SK-N-SH (cell line): Measurements from ENCODE around the gene TDG. TPM values are rescaled to one million over a fixed set of nuclear protein-coding genes. Genes with fewer than 3 reads are reported as not detected.

ENCODE experiments used
- CTCF ChIA-PET: fragments of 300-600, 350-600 bp; formaldehyde crosslinking; extraction: SDS; loops from one replicate; lab custom pipeline; 2021; lab: Yijun Ruan, JAX
- POLR2A ChIA-PET: fragments of 350-600 bp; sonication (Branson Sonifier 250); formaldehyde crosslinking; extraction: SDS; loops from one replicate; lab custom pipeline; 2020; ENCODE audit warnings: antibody characterized with exemption, inconsistent platforms; lab: Yijun Ruan, JAX
- DNase-seq: peaks from one replicate; pipeline ENCODE4 v3.0.0; 2012
- H2AFZ ChIP-seq: fragments of 200-600 bp; sonication (generic); 2 replicates; pipeline ENCODE4 v1.8.1; 2016; ENCODE audit warnings: antibody characterized with exemption, mild to moderate bottlenecking, low read depth
- H3F3A ChIP-seq: fragments of 200-600 bp; sonication (generic); replicated peaks from 2 replicates; pipeline ENCODE3; 2016; ENCODE audit warnings: antibody characterized with exemption, mild to moderate bottlenecking; ENCODE audit not compliant: insufficient read depth
- H3K27ac ChIP-seq, 2 experiments: fragments of 200-500 bp in 1 of 2; fragments of 200-600 bp in 1 of 2; sonication (Bioruptor generic) in 1 of 2; sonication (generic), shearing (Covaris generic) in 1 of 2; 2 replicates each; pipeline versions ENCODE4 v1.5.1 to v1.6.1; 2014 to 2016; ENCODE audit warnings: low read depth in 2 of 2, inconsistent platforms in 1 of 2, low read length in 1 of 2, mild to moderate bottlenecking in 1 of 2, mixed read lengths in 1 of 2
- H3K27me3 ChIP-seq: fragments of 200-600 bp; sonication (generic), shearing (Covaris generic); 2 replicates; pipeline ENCODE4 v1.6.1; 2016; ENCODE audit warnings: mixed run types; ENCODE audit not compliant: insufficient read depth
- H3K36me3 ChIP-seq, 2 experiments: fragments of 200-500 bp in 1 of 2; fragments of 200-600 bp in 1 of 2; sonication (Bioruptor generic) in 1 of 2; sonication (generic) in 1 of 2; replicated peaks in 1 of 2; 2 replicates each; pipeline versions ENCODE3 to v1.5.1; 2014 to 2016; ENCODE audit warnings: low read length in 1 of 2, mild to moderate bottlenecking in 1 of 2; ENCODE audit not compliant: insufficient read depth in 2 of 2, control insufficient read depth in 1 of 2
- H3K4me1 ChIP-seq, 2 experiments: fragments of 200-500 bp in 1 of 2; fragments of 200-600 bp in 1 of 2; sonication (Bioruptor generic) in 1 of 2; sonication (generic), shearing (Covaris generic) in 1 of 2; 2 replicates each; pipeline versions ENCODE4 v1.5.1 to v1.6.1; 2014 to 2016; ENCODE audit warnings: low read depth in 1 of 2, low read length in 1 of 2, mixed run types in 1 of 2; ENCODE audit not compliant: insufficient read depth in 2 of 2, control insufficient read depth in 1 of 2
- H3K4me2 ChIP-seq: fragments of 200-600 bp; sonication (generic), shearing (Covaris generic); 2 replicates; pipeline ENCODE4 v1.6.1; 2017; ENCODE audit warnings: mixed run types
- H3K4me3 ChIP-seq, 2 experiments: fragments of 200-500 bp in 1 of 2; fragments of 200-600 bp in 1 of 2; sonication (Bioruptor generic) in 1 of 2; sonication (generic), shearing (Covaris generic) in 1 of 2; 2 replicates each; pipeline versions ENCODE4 v1.5.1 to v1.8.1; 2014 to 2016; ENCODE audit warnings: low read depth in 2 of 2, inconsistent platforms in 1 of 2, low read length in 1 of 2, mild to moderate bottlenecking in 1 of 2, mixed read lengths in 1 of 2, moderate library complexity in 1 of 2
- H3K79me2 ChIP-seq: fragments of 200-600 bp; sonication (generic); 2 replicates; pipeline ENCODE4 v1.8.1; 2017; ENCODE audit warnings: mild to moderate bottlenecking; ENCODE audit not compliant: insufficient read depth
- H3K9ac ChIP-seq: fragments of 200-600 bp; sonication (generic); 2 replicates; pipeline ENCODE4 v1.6.1; 2017; ENCODE audit warnings: mixed run types
- H3K9me2 ChIP-seq: fragments of 200-600 bp; sonication (generic); 2 replicates; pipeline ENCODE4 v1.6.1; 2017; ENCODE audit warnings: mixed run types
- H3K9me3 ChIP-seq: fragments of 200-600 bp; sonication (generic); 2 replicates; pipeline ENCODE4 v1.6.1; 2017; ENCODE audit warnings: mixed run types, mild to moderate bottlenecking, moderate library complexity
- H4K20me1 ChIP-seq: fragments of 200-600 bp; sonication (generic); 2 replicates; pipeline ENCODE4 v1.6.1; 2017; ENCODE audit warnings: mild to moderate bottlenecking, mixed run types; ENCODE audit not compliant: insufficient read depth
- EZH2phosphoT487 ChIP-seq: fragments of 200-600 bp; sonication (generic); IDR thresholded peaks from 2 replicates; pipeline ENCODE4 v1.6.1; 2017; ENCODE audit warnings: low read depth, mixed run types, mild to moderate bottlenecking, antibody characterized with exemption, moderate library complexity, borderline replicate concordance
- FOSL2 ChIP-seq: IDR thresholded peaks from 2 replicates; pipeline ENCODE4 v1.4.0; 2012; ENCODE audit warnings: low read depth, mild to moderate bottlenecking, moderate library complexity, borderline replicate concordance
- GABPA ChIP-seq: IDR thresholded peaks from 2 replicates; pipeline ENCODE4 v1.4.0; 2012; ENCODE audit warnings: low read depth, mild to moderate bottlenecking
- GATA2 ChIP-seq: sonication (generic); formaldehyde crosslinking; IDR thresholded peaks from 2 replicates; pipeline ENCODE4 v1.5.0; 2020; ENCODE audit warnings: mild to moderate bottlenecking, missing genetic modification reagents
- PBX3 ChIP-seq: IDR thresholded peaks from 2 replicates; pipeline ENCODE4; 2012
- POLR2AphosphoS5 ChIP-seq: IDR thresholded peaks from 2 replicates; pipeline ENCODE4 v1.6.1; 2012; ENCODE audit warnings: low read depth, low read length
- RXRA ChIP-seq: IDR thresholded peaks from 2 replicates; pipeline ENCODE4 v1.4.0; 2012; ENCODE audit warnings: low read depth, mild to moderate bottlenecking, borderline replicate concordance
- TEAD4 ChIP-seq: IDR thresholded peaks from 2 replicates; pipeline ENCODE4 v1.4.0; 2012; ENCODE audit warnings: mild to moderate bottlenecking, borderline replicate concordance; ENCODE audit not compliant: insufficient read depth
- USF2 ChIP-seq: fragments of 150-350 bp; IDR thresholded peaks from 2 replicates; pipeline ENCODE4 v1.6.1; 2017; ENCODE audit warnings: antibody characterized with exemption, low read length, low read depth, borderline replicate concordance
- ZBTB33 ChIP-seq: IDR thresholded peaks from 2 replicates; pipeline ENCODE4 v1.4.0; 2012; ENCODE audit warnings: low read depth, borderline replicate concordance
- WGBS: methylation state at CpG from one replicate; pipeline ENCODE4 v1.1.6; 2017; ENCODE audit warnings: low lambda C conversion rate; 5-methylcytosine and 5-hydroxymethylcytosine counted together
- polyA plus RNA-seq, 3 experiments: library from polyadenylated mRNA; depleted of rRNA; stranded (reverse); fragments of >200 nt; gene quantifications; 2 replicates each; pipeline ENCODE4 v1.2.3, GENCODE V29; 2012

TDG gene
- polyA plus RNA-seq, 1 of the 3 experiments (the other 2 are of a cell fraction): 11.3 TPM

GRCh38 chr12:103944964-103945363 lies 20.7 kb upstream of the TDG start:
- WGBS: 97% methylated on average over 3 of the region's 3 CpGs
- Histone ChIP-seq H3K27ac (no peak overlapping the region), H3K36me3 (peaks cover 96% of the 10 kb centered on the region in 2 experiments), H4K20me1 (no peaks in the 10 kb centered on the region), H3K9ac (no peak overlapping the region), H3K4me2 (no peak overlapping the region), H3K27me3 (no peaks in the 10 kb centered on the region), H3K4me3 (no peak overlapping the region), H3K79me2 (peaks cover 17% of the 10 kb centered on the region; the same call in 1 of the 2 replicates), H3K9me2 (no peaks in the 10 kb centered on the region), H3K4me1 (no peaks in the 10 kb centered on the region), H3K9me3 (no peaks in the 10 kb centered on the region), H3F3A (peaks cover 65% of the 10 kb centered on the region), H2AFZ (no peak overlapping the region)
- TF ChIP-seq PBX3 (peak; percentile 21; the same call in 1 of the 2 replicates), ZBTB33 (no peak)
- no peak for DNase-seq
- CTCF ChIA-PET: no interaction called here
- POLR2A ChIA-PET: interaction anchor here (0.7 to 1.7 kb wide), 2 partner anchors 9 to 11 kb away, joined by 3 to 5 read pairs; no protein-coding TSS in a partner anchor

- 98% methylated on average over 7 of the region's 7 CpGs for WGBS
- TF ChIP-seq TEAD4: no peak
- TF ChIP-seq USF2: no peak
- TF ChIP-seq RXRA: no peak
- TF ChIP-seq EZH2phosphoT487: no peak
- no peak for TF ChIP-seq GABPA
- peak; percentile 1; the same call in 1 of the 2 replicates for TF ChIP-seq POLR2AphosphoS5
- TF ChIP-seq GATA2 (CRISPR knock-in tag): no peak
- no peak for TF ChIP-seq FOSL2
- Histone ChIP-seq H3K4me3 (no peak overlapping the region), H3K27me3 (no peaks in the 10 kb centered on the region), H3K4me2 (no peak overlapping the region), H3K9me2 (no peaks in the 10 kb centered on the region), H3K4me1 (no peaks in the 10 kb centered on the region), H3K27ac (no peak overlapping the region), H3K9me3 (no peaks in the 10 kb centered on the region), H4K20me1 (no peaks in the 10 kb centered on the region), H3F3A (peaks cover 71% of the 10 kb centered on the region), H3K36me3 (peaks cover 95 to 96% of the 10 kb centered on the region in 2 experiments), H2AFZ (no peak overlapping the region), H3K79me2 (peaks cover 20% of the 10 kb centered on the region), H3K9ac (no peak overlapping the region)
- no peak for DNase-seq
- ChIA-PET POLR2A (interaction anchor here (1.9 kb wide), 1 partner anchor 17 kb away, joined by 8 read pairs; the partner anchor contains the start of gene HSP90B1), CTCF (no interaction called here)
Measured at GRCh38 chr12:103947871-103948555, 17.7 kb upstream of the TDG start.
